ENCODE results near the gene PAPPA.

DNA sequence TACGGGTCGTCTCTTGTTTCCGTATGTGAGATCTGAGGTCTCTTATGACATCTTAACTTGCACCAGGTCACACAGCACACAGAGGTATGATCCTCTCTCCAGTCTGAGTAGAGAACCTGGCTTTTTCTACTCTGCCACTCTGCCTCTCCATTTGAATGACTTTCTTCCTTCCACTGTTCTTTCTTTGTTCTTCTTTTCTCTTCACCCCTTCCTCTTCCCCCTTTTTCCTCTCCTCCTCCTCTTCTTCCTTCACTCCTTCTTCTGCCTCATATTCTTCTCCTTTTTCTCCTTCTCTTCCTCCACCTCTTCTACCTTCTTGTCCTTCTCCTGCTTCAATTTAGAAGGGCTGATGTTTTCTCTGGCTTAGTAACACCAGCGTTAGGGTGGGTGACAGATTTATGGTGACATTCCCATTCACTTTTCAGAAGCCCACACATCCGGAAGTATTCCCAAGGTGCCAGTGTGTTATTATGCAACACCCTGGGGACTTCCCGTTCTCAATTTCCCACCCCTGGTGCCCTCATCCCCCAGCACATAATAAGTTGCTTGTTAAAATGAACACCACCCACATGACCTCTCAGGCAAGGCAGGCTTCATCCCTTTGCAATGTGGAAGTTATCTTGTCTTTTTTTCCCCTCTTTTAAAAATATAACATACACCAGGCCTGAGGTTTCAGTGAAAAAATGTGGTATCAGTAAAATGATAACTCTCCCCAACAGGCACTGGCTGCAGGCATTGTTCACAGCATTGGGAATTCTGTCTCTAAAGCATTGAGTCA is 122.0 kb downstream of the PAPPA start:
- TF ChIP-seq EZH2phosphoT487 (IDR thresholded peaks at IDR 0.05; ENCODE audit: borderline replicate concordance): no peak
- TF ChIP-seq CTCF (conservative IDR thresholded peaks at IDR 0.05; ENCODE audit: low read length): no peak
